HCT116 (cell line): ENCODE measurements around the gene LSP1. TPM values are rescaled to one million over a fixed set of nuclear protein-coding genes. Genes with fewer than 3 reads are reported as not detected.

Experiments used
- ATAC-seq: fragments of 200-7000 bp; cut with Tn5 transposase; 2 replicates; pipeline ENCODE4 v1.9.1; 2020; ENCODE audit warnings: mild to moderate bottlenecking, moderate library complexity
- BruUV-seq: library from RNA; stranded (reverse); fragments of 400-500 nt; replicated peaks from 2 replicates; lab custom pipeline; 2021; lab: Mats Ljungman, UMichigan
- CTCF ChIA-PET: fragments of 300-600 bp; sonication (Branson Sonifier 250); formaldehyde crosslinking; loops from one replicate; lab custom pipeline; 2021; ENCODE audit warnings: antibody characterized with exemption; lab: Charles Lee
- POLR2A ChIA-PET: fragments of 300-600, 350-600 bp; sonication (Branson Sonifier 250); formaldehyde crosslinking; loops from one replicate; lab custom pipeline; 2021; ENCODE audit warnings: antibody characterized with exemption; lab: Charles Lee
- RAD21 ChIA-PET, 2 experiments: fragments of 300-600 bp; sonication (Branson Sonifier 250); formaldehyde crosslinking; loops; one replicate each; lab custom pipeline; 2023; ENCODE audit warnings: low total read pairs in 2 of 2; ENCODE audit not compliant: uncharacterized antibody in 2 of 2, unreplicated experiment in 2 of 2, low non-redundant PET in 1 of 2; lab: Charles Lee
- DNase-seq: peaks from one replicate; pipeline ENCODE4 v3.0.0-alpha.2; 2010; ENCODE audit warnings: low read depth, low spot score
- H2AFZ ChIP-seq: fragments of 200-600 bp; shearing (Covaris generic), sonication (generic); 2 replicates; pipeline ENCODE4 v1.6.1; 2017; ENCODE audit warnings: low read depth, mixed run types, mixed read lengths, antibody characterized with exemption, low read length; ENCODE audit not compliant: poor library complexity, severe bottlenecking
- H3K27ac ChIP-seq: 2 replicates; pipeline ENCODE4 v1.5.1; 2012; ENCODE audit warnings: low read depth, low read length
- H3K27me3 ChIP-seq: fragments of 200-600 bp; sonication (generic); 2 replicates; pipeline ENCODE4 v1.6.1; 2016; ENCODE audit warnings: mixed run types, low read length, mixed read lengths; ENCODE audit not compliant: insufficient read depth
- H3K36me3 ChIP-seq, 2 experiments: fragments of 200-500 bp in 1 of 2; fragments of 200-600 bp in 1 of 2; sonication (Bioruptor generic) in 1 of 2; sonication (generic) in 1 of 2; 2 replicates each; pipeline versions ENCODE4 v1.5.1 to v1.6.1; 2014 to 2016; ENCODE audit warnings: low read length in 2 of 2, inconsistent platforms in 1 of 2, mixed read lengths in 1 of 2, mixed run types in 1 of 2; ENCODE audit not compliant: insufficient read depth in 2 of 2, control insufficient read depth in 1 of 2
- H3K4me1 ChIP-seq, 2 experiments: fragments of 200-600 bp in 1 of 2; sonication (generic) in 1 of 2; 2 replicates each; pipeline versions ENCODE4 v1.5.1 to v1.6.1; 2012 to 2017; ENCODE audit warnings: low read length in 2 of 2, inconsistent platforms in 1 of 2, mild to moderate bottlenecking in 1 of 2, mixed read lengths in 1 of 2, mixed run types in 1 of 2, moderate library complexity in 1 of 2; ENCODE audit not compliant: insufficient read depth in 2 of 2, control insufficient read depth in 1 of 2
- H3K4me2 ChIP-seq: fragments of 200-600 bp; sonication (generic); 2 replicates; pipeline ENCODE4 v1.6.1; 2017; ENCODE audit warnings: mixed run types, low read length, mixed read lengths
- H3K4me3 ChIP-seq, 2 experiments: fragments of 200-600 bp in 1 of 2; sonication (generic) in 1 of 2; replicated peaks in 1 of 2; 2 replicates each; pipeline ENCODE4 v1.5.1; 2011 to 2016; ENCODE audit warnings: low read length in 2 of 2, control low read depth in 1 of 2, low read depth in 1 of 2, mild to moderate bottlenecking in 1 of 2, mixed read lengths in 1 of 2, mixed run types in 1 of 2
- H3K79me2 ChIP-seq: fragments of 200-600 bp; sonication (generic); 2 replicates; pipeline ENCODE4 v1.6.1; 2017; ENCODE audit warnings: mild to moderate bottlenecking, mixed run types, low read length, moderate library complexity, mixed read lengths; ENCODE audit not compliant: insufficient read depth
- H3K9ac ChIP-seq: fragments of 200-600 bp; sonication (generic); 2 replicates; pipeline ENCODE4 v1.6.1; 2016; ENCODE audit warnings: low read length, mixed read lengths
- H3K9me2 ChIP-seq: fragments of 200-600 bp; sonication (generic), shearing (Covaris generic); 2 replicates; pipeline ENCODE4 v1.6.1; 2017; ENCODE audit warnings: mixed run types, mild to moderate bottlenecking, moderate library complexity; ENCODE audit not compliant: insufficient read depth
- H3K9me3 ChIP-seq, 2 experiments: fragments of 200-500 bp in 1 of 2; fragments of 200-600 bp in 1 of 2; sonication (Bioruptor generic) in 1 of 2; sonication (generic) in 1 of 2; 2 replicates each; pipeline ENCODE4 v1.6.1; 2014 to 2017; ENCODE audit warnings: low read length in 2 of 2, mixed read lengths in 2 of 2, inconsistent platforms in 1 of 2, low read depth in 1 of 2, mild to moderate bottlenecking in 1 of 2, mixed run types in 1 of 2, moderate library complexity in 1 of 2; ENCODE audit not compliant: control insufficient read depth in 1 of 2, insufficient read depth in 1 of 2
- H4K20me1 ChIP-seq: fragments of 200-600 bp; sonication (generic), shearing (Covaris generic); 2 replicates; pipeline ENCODE4 v1.6.1; 2017; ENCODE audit warnings: mixed run types, mild to moderate bottlenecking, moderate library complexity; ENCODE audit not compliant: insufficient read depth
- CBX3 ChIP-seq: IDR thresholded peaks from 2 replicates; pipeline ENCODE4 v1.6.1; 2012; ENCODE audit warnings: low read depth
- EGR1 ChIP-seq: IDR thresholded peaks from 2 replicates; pipeline ENCODE4 v1.6.1; 2012; ENCODE audit warnings: low read depth
- EZH2 ChIP-seq: fragments of 200-600 bp; sonication (generic); IDR thresholded peaks from 2 replicates; pipeline ENCODE4 v1.6.1; 2017; ENCODE audit warnings: antibody characterized with exemption, mixed run types
- EZH2phosphoT487 ChIP-seq: fragments of 200-600 bp; IDR thresholded peaks from 2 replicates; pipeline ENCODE4 v1.6.1; 2018; ENCODE audit warnings: antibody characterized with exemption, borderline replicate concordance
- FOSL1 ChIP-seq: IDR thresholded peaks from 2 replicates; pipeline ENCODE4 v1.6.1; 2012; ENCODE audit warnings: low read depth
- MAX ChIP-seq: IDR thresholded peaks from 2 replicates; pipeline ENCODE4 v1.6.1; 2012
- POLR2A ChIP-seq: IDR thresholded peaks from 2 replicates; pipeline ENCODE4 v1.7.0; 2011; ENCODE audit warnings: borderline replicate concordance; ENCODE audit not compliant: insufficient read depth, insufficient read length; ENCODE audit errors: extremely low read depth
- RAD21 ChIP-seq: IDR thresholded peaks from 2 replicates; pipeline ENCODE4 v1.6.1; 2012; ENCODE audit warnings: low read depth, mild to moderate bottlenecking
- REST ChIP-seq: IDR thresholded peaks from 2 replicates; pipeline ENCODE4 v1.6.1; 2012; ENCODE audit warnings: low read depth
- ZFX ChIP-seq: fragments of 450-650 bp; IDR thresholded peaks from 2 replicates; pipeline ENCODE4 v1.6.1; 2017
- intact Hi-C: fragments of 100-400 bp; cut with micrococcal nuclease; formaldehyde crosslinking; loops from 2 replicates; pipeline ENCODE4 v1.10.0; 2022
- total RNA-seq: library from RNA; stranded (reverse); gene quantifications from one replicate; pipeline ENCODE4 v1.2.1, GENCODE V29; 2021; ENCODE audit not compliant: unreplicated experiment
- TF ChIP-seq, protein P1 (sequence below): IDR thresholded peaks from 2 replicates; pipeline ENCODE4 v1.6.1; 2012
- TF ChIP-seq, protein P2 (sequence below), 3 experiments: fragments of 200-600 bp in 1 of 3; sonication (generic) in 1 of 3; IDR thresholded peaks in 2 of 3; conservative IDR thresholded peaks in 1 of 3; 2 replicates each; pipeline ENCODE4 v1.5.1; 2012 to 2017; ENCODE audit warnings: low read depth in 2 of 3, low read length in 2 of 3, antibody characterized with exemption in 1 of 3, borderline replicate concordance in 1 of 3, control low read depth in 1 of 3, mild to moderate bottlenecking in 1 of 3, mixed read lengths in 1 of 3, mixed run types in 1 of 3, moderate library complexity in 1 of 3; ENCODE audit not compliant: insufficient read depth in 1 of 3

Gene LSP1
- total RNA-seq, 1 experiment from 2014 or later = 1.3 TPM

- no peak for TF ChIP-seq ZFX
- TF ChIP-seq, protein P1, sequence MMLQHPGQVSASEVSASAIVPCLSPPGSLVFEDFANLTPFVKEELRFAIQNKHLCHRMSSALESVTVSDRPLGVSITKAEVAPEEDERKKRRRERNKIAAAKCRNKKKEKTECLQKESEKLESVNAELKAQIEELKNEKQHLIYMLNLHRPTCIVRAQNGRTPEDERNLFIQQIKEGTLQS = no peak
Measured at GRCh38 chr11:1827931-1828330, 25.0 kb upstream of the LSP1 start (continued).

GRCh38 chr11:1828542-1828941, 24.3 kb upstream of the LSP1 start:
- H3K4me3 ChIP-seq = no peak overlapping the region
- CTCF ChIA-PET = interaction anchor here (1.0 kb wide), 1 partner anchor 176 kb away, joined by 5 read pairs; no protein-coding TSS in a partner anchor
- no peaks in the 10 kb centered on the region for H3K27me3 ChIP-seq
- H3K9me3 ChIP-seq = no peaks in the 10 kb centered on the region
- no peaks in the 10 kb centered on the region for H3K9me2 ChIP-seq
- POLR2A ChIA-PET = no interaction called here
- H3K79me2 ChIP-seq = no peaks in the 10 kb centered on the region
- no TSS peak for BruUV-seq
- H3K4me2 ChIP-seq = peak overlapping the region; percentile 33
- intact Hi-C loops = no loop called here
- H3K4me1 ChIP-seq = peaks cover 51 to 82% of the 10 kb centered on the region in 2 experiments
- no peak for DNase-seq
- no peak overlapping the region for H3K9ac ChIP-seq
- no peaks in the 10 kb centered on the region for H4K20me1 ChIP-seq
- no peak for TF ChIP-seq RAD21
- no peak overlapping the region for H3K27ac ChIP-seq
- no peak for ATAC-seq
- no peaks in the 10 kb centered on the region for H3K36me3 ChIP-seq
- H2AFZ ChIP-seq = no peak overlapping the region
- RAD21 ChIA-PET = no interaction called here

- intact Hi-C loops = no loop called here
- Histone ChIP-seq H3K9me2 (no peaks in the 10 kb centered on the region), H3K79me2 (no peaks in the 10 kb centered on the region), H3K4me3 (no peak overlapping the region), H3K9ac (no peak overlapping the region), H3K9me3 (no peaks in the 10 kb centered on the region), H3K36me3 (no peaks in the 10 kb centered on the region), H3K4me1 (peaks cover 57 to 89% of the 10 kb centered on the region in 2 experiments), H3K27me3 (no peaks in the 10 kb centered on the region), H3K27ac (no peak overlapping the region), H3K4me2 (peak overlapping the region; percentile 33), H4K20me1 (no peaks in the 10 kb centered on the region), H2AFZ (no peak overlapping the region)
- ChIA-PET POLR2A (no interaction called here), CTCF (interaction anchor here (0.9 to 1.5 kb wide), 3 partner anchors 135 to 177 kb away, joined by 5 to 6 read pairs (median 5); no protein-coding TSS in a partner anchor), RAD21 (no interaction called here)
- DNase-seq = no peak
- no TSS peak for BruUV-seq
- ATAC-seq = peak; percentile 41
- TF ChIP-seq FOSL1 (no peak), CBX3 (no peak), EZH2 (no peak), EGR1 (no peak), MAX (no peak), REST (no peak), EZH2phosphoT487 (no peak), RAD21 (no peak), POLR2A (no peak)
- TF ChIP-seq, protein P2, sequence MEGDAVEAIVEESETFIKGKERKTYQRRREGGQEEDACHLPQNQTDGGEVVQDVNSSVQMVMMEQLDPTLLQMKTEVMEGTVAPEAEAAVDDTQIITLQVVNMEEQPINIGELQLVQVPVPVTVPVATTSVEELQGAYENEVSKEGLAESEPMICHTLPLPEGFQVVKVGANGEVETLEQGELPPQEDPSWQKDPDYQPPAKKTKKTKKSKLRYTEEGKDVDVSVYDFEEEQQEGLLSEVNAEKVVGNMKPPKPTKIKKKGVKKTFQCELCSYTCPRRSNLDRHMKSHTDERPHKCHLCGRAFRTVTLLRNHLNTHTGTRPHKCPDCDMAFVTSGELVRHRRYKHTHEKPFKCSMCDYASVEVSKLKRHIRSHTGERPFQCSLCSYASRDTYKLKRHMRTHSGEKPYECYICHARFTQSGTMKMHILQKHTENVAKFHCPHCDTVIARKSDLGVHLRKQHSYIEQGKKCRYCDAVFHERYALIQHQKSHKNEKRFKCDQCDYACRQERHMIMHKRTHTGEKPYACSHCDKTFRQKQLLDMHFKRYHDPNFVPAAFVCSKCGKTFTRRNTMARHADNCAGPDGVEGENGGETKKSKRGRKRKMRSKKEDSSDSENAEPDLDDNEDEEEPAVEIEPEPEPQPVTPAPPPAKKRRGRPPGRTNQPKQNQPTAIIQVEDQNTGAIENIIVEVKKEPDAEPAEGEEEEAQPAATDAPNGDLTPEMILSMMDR (IDR thresholded peaks at IDR 0.05 in 2 of 3, conservative IDR thresholded peaks at IDR 0.05 in 1 of 3; ENCODE audit: borderline replicate concordance in 1 of 3, insufficient read depth in 1 of 3, low read depth in 2 of 3, low read length in 2 of 3) = no peak
Measured at GRCh38 chr11:1829039-1829820, 23.7 kb upstream of the LSP1 start.
